Lower leg skin (tissue), 3 donors: Measurements from ENCODE around the gene LRFN2.

Experiments
- POLR2A ChIP-seq, 2 donors: fragments of 450-650 bp; IDR thresholded peaks; one replicate each; pipeline ENCODE4 v1.6.1; 2016 to 2017; ENCODE audit warnings: antibody characterized with exemption in 2 of 2, mild to moderate bottlenecking in 1 of 2, moderate library complexity in 1 of 2
- TF ChIP-seq, protein P1 (sequence below), 3 donors: fragments of 450-650 bp; IDR thresholded peaks; one replicate each; pipeline ENCODE4 v1.5.1; 2016; ENCODE audit warnings: antibody characterized with exemption in 3 of 3, mild to moderate bottlenecking in 3 of 3, moderate library complexity in 2 of 3

DNA sequence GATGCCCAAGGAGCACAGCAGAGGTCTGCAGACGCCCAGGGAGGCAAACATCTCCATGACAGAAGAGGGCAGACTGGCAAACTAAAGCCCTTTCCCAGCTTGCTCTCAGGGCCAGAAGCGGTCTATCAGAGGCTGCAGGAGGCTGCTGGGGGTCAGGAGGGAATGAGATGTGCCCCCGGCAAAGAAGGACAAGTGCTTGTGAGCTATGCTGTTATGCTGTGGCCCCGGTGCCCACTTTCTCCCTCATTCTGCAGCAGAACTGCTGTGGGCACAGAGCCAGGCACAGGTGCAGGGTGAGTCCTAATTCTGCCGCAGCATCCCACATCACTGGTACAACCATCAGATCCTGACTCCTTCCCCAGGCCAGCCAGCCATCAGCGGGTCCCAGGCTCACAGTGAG is 46.4 kb downstream of the LRFN2 start:
- TF ChIP-seq POLR2A (IDR thresholded peaks at IDR 0.05) = no peak
- TF ChIP-seq, protein P1, sequence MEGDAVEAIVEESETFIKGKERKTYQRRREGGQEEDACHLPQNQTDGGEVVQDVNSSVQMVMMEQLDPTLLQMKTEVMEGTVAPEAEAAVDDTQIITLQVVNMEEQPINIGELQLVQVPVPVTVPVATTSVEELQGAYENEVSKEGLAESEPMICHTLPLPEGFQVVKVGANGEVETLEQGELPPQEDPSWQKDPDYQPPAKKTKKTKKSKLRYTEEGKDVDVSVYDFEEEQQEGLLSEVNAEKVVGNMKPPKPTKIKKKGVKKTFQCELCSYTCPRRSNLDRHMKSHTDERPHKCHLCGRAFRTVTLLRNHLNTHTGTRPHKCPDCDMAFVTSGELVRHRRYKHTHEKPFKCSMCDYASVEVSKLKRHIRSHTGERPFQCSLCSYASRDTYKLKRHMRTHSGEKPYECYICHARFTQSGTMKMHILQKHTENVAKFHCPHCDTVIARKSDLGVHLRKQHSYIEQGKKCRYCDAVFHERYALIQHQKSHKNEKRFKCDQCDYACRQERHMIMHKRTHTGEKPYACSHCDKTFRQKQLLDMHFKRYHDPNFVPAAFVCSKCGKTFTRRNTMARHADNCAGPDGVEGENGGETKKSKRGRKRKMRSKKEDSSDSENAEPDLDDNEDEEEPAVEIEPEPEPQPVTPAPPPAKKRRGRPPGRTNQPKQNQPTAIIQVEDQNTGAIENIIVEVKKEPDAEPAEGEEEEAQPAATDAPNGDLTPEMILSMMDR (IDR thresholded peaks at IDR 0.05) = no peak
